ENCODE results near the gene LSS.
"Not testable (repeated sequence)": the region's sequence is repeated elsewhere in the genome, so short reads cannot be mapped to it uniquely, and the experiment has no call there.

LSS gene

GRCh38 chr21:46245213-46245915 lies 16.8 kb upstream of the LSS start:
- no peak for DNase-seq

GRCh38 chr21:46244602-46245001 lies 16.0 kb upstream of the LSS start:
- no peak for DNase-seq

- DNase-seq: no peak
Measured at GRCh38 chr21:46243960-46244361, 15.4 kb upstream of the LSS start.

GRCh38 chr21:46243325-46243724 lies 14.8 kb upstream of the LSS start:
- no peak for DNase-seq

GRCh38 chr21:46241577-46241976 lies 13.0 kb upstream of the LSS start:
- not testable (repeated sequence) for DNase-seq

- DNase-seq: no peak
Measured at GRCh38 chr21:46239817-46240325, 11.3 kb upstream of the LSS start.

GRCh38 chr21:46237474-46237873 lies 8.9 kb upstream of the LSS start:
- DNase-seq: no peak

- DNase-seq: no peak
Measured at GRCh38 chr21:46234436-46234950, 5.9 kb upstream of the LSS start.

- no peak for DNase-seq
Measured at GRCh38 chr21:46229923-46230260, 1.3 kb upstream of the LSS start.

- no peak for DNase-seq
Measured at GRCh38 chr21:46229133-46229922, 754 bp upstream of the LSS start.

GRCh38 chr21:46227811-46228344 lies 696 bp downstream of the LSS start:
- no peak for DNase-seq

GRCh38 chr21:46226920-46227599 lies 1.5 kb downstream of the LSS start:
- peak; percentile 39 to 51 for DNase-seq

- no peak for DNase-seq
Measured at GRCh38 chr21:46226146-46226545, 2.4 kb downstream of the LSS start.

GRCh38 chr21:46223661-46224060 lies 4.9 kb downstream of the LSS start:
- not testable (repeated sequence) for DNase-seq

- DNase-seq: no peak
Measured at GRCh38 chr21:46223217-46223616, 5.4 kb downstream of the LSS start.

- DNase-seq: no peak
Measured at GRCh38 chr21:46222436-46223116, 6.0 kb downstream of the LSS start.

GRCh38 chr21:46221664-46222435 lies 6.7 kb downstream of the LSS start:
- no peak for DNase-seq

- no peak for DNase-seq
Measured at GRCh38 chr21:46220847-46221246, 7.7 kb downstream of the LSS start.

GRCh38 chr21:46220275-46220810 lies 8.2 kb downstream of the LSS start:
- no peak for DNase-seq

- no peak for DNase-seq
Measured at GRCh38 chr21:46219591-46220239, 8.9 kb downstream of the LSS start.

Data from inflammatory macrophage (primary cell).